HEK293 (cell line): Measurements from ENCODE around the gene ZFAND3.

Experiments used
- CTCF ChIA-PET: fragments of 350-600 bp; formaldehyde crosslinking; extraction: SDS; loops from one replicate; lab custom pipeline; 2021; ENCODE audit warnings: antibody characterized with exemption; lab: Yijun Ruan, JAX
- POLR2A ChIA-PET: fragments of 300-600 bp; formaldehyde crosslinking; extraction: SDS; loops from one replicate; lab custom pipeline; 2020; ENCODE audit warnings: antibody characterized with exemption, inconsistent platforms; lab: Yijun Ruan, JAX
- H3K27ac ChIP-seq: fragments of 200-500 bp; sonication (Bioruptor generic); 2 replicates; pipeline ENCODE4 v1.5.1; 2014; ENCODE audit warnings: low read depth, low read length, control low read depth, inconsistent platforms; ENCODE audit errors: extremely low read depth
- H3K36me3 ChIP-seq, 2 experiments: fragments of 200-500 bp in 1 of 2; sonication (Bioruptor generic) in 1 of 2; 1 replicate in 1 of 2; 2 replicates in 1 of 2; pipeline ENCODE4 v1.5.1; 2014 to 2017; ENCODE audit warnings: inconsistent platforms in 2 of 2, low read length in 2 of 2; ENCODE audit not compliant: control insufficient read depth in 2 of 2, insufficient read depth in 1 of 2
- H3K4me1 ChIP-seq: fragments of 200-500 bp; sonication (Bioruptor generic); 2 replicates; pipeline ENCODE4 v1.5.1; 2014; ENCODE audit warnings: mild to moderate bottlenecking, low read length, inconsistent platforms; ENCODE audit not compliant: control insufficient read depth, insufficient read depth
- H3K4me3 ChIP-seq: 2 replicates; pipeline ENCODE4 v1.5.1; 2011; ENCODE audit warnings: low read depth, mild to moderate bottlenecking, control low read depth, low read length, moderate library complexity
- H3K9me3 ChIP-seq: fragments of 200-500 bp; sonication (Bioruptor generic); 2 replicates; pipeline ENCODE4 v1.5.1; 2014; ENCODE audit warnings: low read depth, low read length, inconsistent platforms; ENCODE audit not compliant: control insufficient read depth, insufficient read depth
- EGR2 ChIP-seq: fragments of 450-650 bp; formaldehyde crosslinking; IDR thresholded peaks from 2 replicates; pipeline ENCODE4 v1.5.1; 2016; ENCODE audit warnings: low read depth, missing biosample characterization, missing genetic modification characterization
- GLIS1 ChIP-seq: fragments of 450-650 bp; formaldehyde crosslinking; IDR thresholded peaks from 2 replicates; pipeline ENCODE4 v1.5.1; 2016; ENCODE audit warnings: missing biosample characterization, missing genetic modification characterization
- HIC1 ChIP-seq: fragments of 450-650 bp; formaldehyde crosslinking; IDR thresholded peaks from 2 replicates; pipeline ENCODE4 v1.5.1; 2016; ENCODE audit warnings: missing biosample characterization, missing genetic modification characterization
- IKZF3 ChIP-seq: fragments of 450-650 bp; IDR thresholded peaks from 2 replicates; pipeline ENCODE4 v1.5.0; 2018; ENCODE audit warnings: missing biosample characterization, mild to moderate bottlenecking, missing genetic modification characterization, moderate library complexity
- PRDM6 ChIP-seq: fragments of 450-650 bp; formaldehyde crosslinking; IDR thresholded peaks from 2 replicates; pipeline ENCODE4 v1.5.1; 2017; ENCODE audit warnings: missing biosample characterization, missing genetic modification characterization
- REST ChIP-seq: fragments of 450-650 bp; formaldehyde crosslinking; IDR thresholded peaks from 2 replicates; pipeline ENCODE4 v1.5.1; 2016; ENCODE audit warnings: missing biosample characterization, missing genetic modification characterization
- SCRT1 ChIP-seq: fragments of 450-650 bp; formaldehyde crosslinking; IDR thresholded peaks from 2 replicates; pipeline ENCODE4 v1.5.1; 2016; ENCODE audit warnings: missing biosample characterization, missing genetic modification characterization, borderline replicate concordance
- YY1 ChIP-seq: fragments of 450-650 bp; formaldehyde crosslinking; IDR thresholded peaks from 2 replicates; pipeline ENCODE4 v1.5.1; 2018; ENCODE audit warnings: missing biosample characterization, missing genetic modification characterization
- ZBTB1 ChIP-seq: fragments of 450-650 bp; formaldehyde crosslinking; IDR thresholded peaks from 2 replicates; pipeline ENCODE4 v1.5.1; 2016; ENCODE audit warnings: missing biosample characterization, missing genetic modification characterization
- ZBTB7A ChIP-seq: fragments of 450-650 bp; formaldehyde crosslinking; IDR thresholded peaks from 2 replicates; pipeline ENCODE4 v1.5.1; 2016; ENCODE audit warnings: low read depth, missing biosample characterization, missing genetic modification characterization
- ZFP3 ChIP-seq: fragments of 450-650 bp; formaldehyde crosslinking; IDR thresholded peaks from 2 replicates; pipeline ENCODE4 v1.5.1; 2016; ENCODE audit warnings: low read depth, missing biosample characterization, missing genetic modification characterization
- ZNF10 ChIP-seq: fragments of 450-650 bp; formaldehyde crosslinking; IDR thresholded peaks from 2 replicates; pipeline ENCODE4 v1.5.1; 2017; ENCODE audit warnings: missing biosample characterization, missing genetic modification characterization
- ZNF133 ChIP-seq: fragments of 450-650 bp; formaldehyde crosslinking; IDR thresholded peaks from 2 replicates; pipeline ENCODE4 v1.5.1; 2016; ENCODE audit warnings: missing biosample characterization, missing genetic modification characterization
- ZNF175 ChIP-seq: fragments of 450-650 bp; formaldehyde crosslinking; IDR thresholded peaks from 2 replicates; pipeline ENCODE4 v1.5.1; 2016; ENCODE audit warnings: missing biosample characterization, missing genetic modification characterization
- ZNF184 ChIP-seq: fragments of 450-650 bp; IDR thresholded peaks from 2 replicates; pipeline ENCODE4 v1.5.1; 2018; ENCODE audit warnings: missing biosample characterization, mild to moderate bottlenecking, missing genetic modification characterization
- ZNF223 ChIP-seq: fragments of 450-650 bp; formaldehyde crosslinking; IDR thresholded peaks from 2 replicates; pipeline ENCODE4 v1.5.1; 2016; ENCODE audit warnings: missing biosample characterization, missing genetic modification characterization
- ZNF394 ChIP-seq: fragments of 450-650 bp; formaldehyde crosslinking; IDR thresholded peaks from 2 replicates; pipeline ENCODE4 v1.5.1; 2016; ENCODE audit warnings: missing biosample characterization, missing genetic modification characterization, mild to moderate bottlenecking, moderate library complexity, borderline replicate concordance
- ZNF548 ChIP-seq: fragments of 450-650 bp; formaldehyde crosslinking; IDR thresholded peaks from 2 replicates; pipeline ENCODE4 v1.5.1; 2016; ENCODE audit warnings: missing biosample characterization, missing genetic modification characterization
- ZNF560 ChIP-seq: fragments of 450-650 bp; formaldehyde crosslinking; IDR thresholded peaks from 2 replicates; pipeline ENCODE4 v1.5.1; 2017; ENCODE audit warnings: missing biosample characterization, missing genetic modification characterization, borderline replicate concordance
- ZNF585B ChIP-seq: fragments of 450-650 bp; formaldehyde crosslinking; IDR thresholded peaks from 2 replicates; pipeline ENCODE4 v1.5.1; 2016; ENCODE audit warnings: missing biosample characterization, missing genetic modification characterization
- ZNF600 ChIP-seq: fragments of 450-650 bp; formaldehyde crosslinking; IDR thresholded peaks from 2 replicates; pipeline ENCODE4 v1.5.1; 2016; ENCODE audit warnings: missing biosample characterization, missing genetic modification characterization
- ZNF776 ChIP-seq: fragments of 450-650 bp; formaldehyde crosslinking; IDR thresholded peaks from 2 replicates; pipeline ENCODE4 v1.5.0; 2017; ENCODE audit warnings: missing biosample characterization, missing genetic modification characterization, borderline replicate concordance
- ZNF785 ChIP-seq: fragments of 450-650 bp; formaldehyde crosslinking; IDR thresholded peaks from 2 replicates; pipeline ENCODE4 v1.5.1; 2016; ENCODE audit warnings: missing biosample characterization, missing genetic modification characterization
- ZNF792 ChIP-seq: fragments of 450-650 bp; formaldehyde crosslinking; IDR thresholded peaks from 2 replicates; pipeline ENCODE4 v1.5.1; 2016; ENCODE audit warnings: missing biosample characterization, missing genetic modification characterization
- ZSCAN16 ChIP-seq: fragments of 450-650 bp; formaldehyde crosslinking; IDR thresholded peaks from 2 replicates; pipeline ENCODE4 v1.5.1; 2016; ENCODE audit warnings: missing biosample characterization, missing genetic modification characterization
- ZSCAN30 ChIP-seq: fragments of 450-650 bp; IDR thresholded peaks from 2 replicates; pipeline ENCODE4 v1.5.1; 2018; ENCODE audit warnings: missing biosample characterization, mild to moderate bottlenecking, missing genetic modification characterization, moderate library complexity
- TF ChIP-seq, protein P1 (sequence below): fragments of 450-650 bp; formaldehyde crosslinking; IDR thresholded peaks from 2 replicates; pipeline ENCODE4 v1.5.1; 2016; ENCODE audit warnings: missing biosample characterization, missing genetic modification characterization, low read depth
- TF ChIP-seq, protein P2 (sequence below): fragments of 450-650 bp; formaldehyde crosslinking; IDR thresholded peaks from 2 replicates; pipeline ENCODE4; 2016; ENCODE audit warnings: missing biosample characterization, missing genetic modification characterization

ZFAND3 gene

DNA sequence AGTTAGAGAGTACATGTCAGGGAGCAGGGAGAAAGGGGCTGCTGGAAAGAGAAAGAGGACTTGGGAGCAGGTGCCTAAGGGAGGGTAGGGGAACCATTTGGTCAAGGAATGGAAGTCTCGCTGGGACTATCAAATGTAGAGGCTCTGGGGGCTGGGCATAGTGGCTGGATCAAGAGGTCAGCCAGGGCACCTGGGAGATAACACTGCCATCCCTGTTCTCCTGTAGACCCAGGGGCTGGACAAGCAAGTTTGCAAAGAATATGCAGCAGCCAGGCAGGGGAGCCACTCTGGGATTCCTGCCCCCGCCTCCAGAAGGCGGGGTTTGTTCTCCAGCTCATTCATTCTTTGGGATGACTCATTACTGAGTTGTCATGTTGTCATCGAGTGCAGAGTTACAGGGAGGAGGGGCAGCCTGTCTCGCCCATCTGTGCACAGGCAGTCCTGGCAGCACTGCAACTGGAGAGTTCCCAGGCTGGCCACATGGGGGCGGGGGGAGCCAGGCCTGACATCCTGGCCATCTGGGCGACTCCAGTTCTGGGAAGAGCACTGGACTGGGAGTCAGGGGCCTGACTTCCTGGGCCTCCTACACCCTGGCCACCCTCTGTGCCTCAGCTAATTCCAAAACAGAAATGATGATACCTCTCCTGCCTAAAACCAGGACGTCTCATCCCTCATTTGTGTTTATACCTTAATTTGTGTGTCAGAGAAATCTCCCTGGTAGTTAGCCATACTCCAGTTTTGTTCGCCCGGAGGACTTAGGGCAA is 28.2 kb upstream of the ZFAND3 start:
- POLR2A ChIA-PET = interaction anchor here (0.5 to 1.4 kb wide), 6 partner anchors 17 to 93 kb away, joined by 3 to 11 read pairs (median 4); partner anchors contain the start of genes MDGA1 and ZFAND3
- Histone ChIP-seq H3K4me1 (peaks cover 5% of the 10 kb centered on the region; the same call in 1 of the 2 replicates), H3K9me3 (no peaks in the 10 kb centered on the region), H3K4me3 (no peak overlapping the region), H3K27ac (no peak overlapping the region), H3K36me3 (no peaks in the 10 kb centered on the region)
- CTCF ChIA-PET = interaction anchor here (0.5 to 2.2 kb wide), 44 partner anchors 8 to 928 kb away, joined by 3 to 12 read pairs (median 4); partner anchors contain the start of genes MDGA1 and ZFAND3
- peak; percentile 42; the same call in 1 of the 2 replicates for TF ChIP-seq GLIS1 (tag by site-specific recombination)
- TF ChIP-seq HIC1 (tag by site-specific recombination) = peak; percentile 93
- no peak for TF ChIP-seq ZNF223 (tag by site-specific recombination)
- TF ChIP-seq ZFP3 = no peak
- no peak for TF ChIP-seq ZNF10 (tag by site-specific recombination)
- TF ChIP-seq, protein P1, sequence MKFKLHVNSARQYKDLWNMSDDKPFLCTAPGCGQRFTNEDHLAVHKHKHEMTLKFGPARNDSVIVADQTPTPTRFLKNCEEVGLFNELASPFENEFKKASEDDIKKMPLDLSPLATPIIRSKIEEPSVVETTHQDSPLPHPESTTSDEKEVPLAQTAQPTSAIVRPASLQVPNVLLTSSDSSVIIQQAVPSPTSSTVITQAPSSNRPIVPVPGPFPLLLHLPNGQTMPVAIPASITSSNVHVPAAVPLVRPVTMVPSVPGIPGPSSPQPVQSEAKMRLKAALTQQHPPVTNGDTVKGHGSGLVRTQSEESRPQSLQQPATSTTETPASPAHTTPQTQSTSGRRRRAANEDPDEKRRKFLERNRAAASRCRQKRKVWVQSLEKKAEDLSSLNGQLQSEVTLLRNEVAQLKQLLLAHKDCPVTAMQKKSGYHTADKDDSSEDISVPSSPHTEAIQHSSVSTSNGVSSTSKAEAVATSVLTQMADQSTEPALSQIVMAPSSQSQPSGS (tag by site-specific recombination) = peak; percentile 88
- peak; percentile 95 for TF ChIP-seq ZNF600 (tag by site-specific recombination)
- no peak for TF ChIP-seq ZNF175 (tag by site-specific recombination)
- TF ChIP-seq ZNF184 (tag by site-specific recombination) = peak; percentile 80; the same call in 1 of the 2 replicates
- peak; percentile 48; the same call in 1 of the 2 replicates for TF ChIP-seq EGR2 (tag by site-specific recombination)
- TF ChIP-seq ZSCAN30 (tag by site-specific recombination) = peak; percentile 87
- TF ChIP-seq, protein P2, sequence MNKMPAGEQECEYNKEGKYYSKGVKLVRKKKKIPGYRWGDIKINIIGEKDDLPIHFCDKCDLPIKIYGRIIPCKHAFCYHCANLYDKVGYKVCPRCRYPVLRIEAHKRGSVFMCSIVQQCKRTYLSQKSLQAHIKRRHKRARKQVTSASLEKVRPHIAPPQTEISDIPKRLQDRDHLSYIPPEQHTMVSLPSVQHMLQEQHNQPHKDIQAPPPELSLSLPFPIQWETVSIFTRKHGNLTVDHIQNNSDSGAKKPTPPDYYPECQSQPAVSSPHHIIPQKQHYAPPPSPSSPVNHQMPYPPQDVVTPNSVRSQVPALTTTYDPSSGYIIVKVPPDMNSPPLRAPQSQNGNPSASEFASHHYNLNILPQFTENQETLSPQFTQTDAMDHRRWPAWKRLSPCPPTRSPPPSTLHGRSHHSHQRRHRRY = no peak
- no peak for TF ChIP-seq PRDM6
- no peak for TF ChIP-seq ZNF585B (tag by site-specific recombination)
- peak; percentile 80 for TF ChIP-seq IKZF3 (tag by site-specific recombination)
- no peak for TF ChIP-seq ZNF548 (tag by site-specific recombination)
- TF ChIP-seq ZNF792 (tag by site-specific recombination) = no peak
- TF ChIP-seq ZBTB7A (tag by site-specific recombination) = no peak; the same call in 1 of the 2 replicates
- no peak for TF ChIP-seq ZBTB1 (tag by site-specific recombination)
- TF ChIP-seq ZSCAN16 = no peak
- TF ChIP-seq ZNF133 = no peak
- TF ChIP-seq ZNF785 (tag by site-specific recombination) = no peak
- peak; percentile 76 for TF ChIP-seq ZNF394 (tag by site-specific recombination)
- no peak for TF ChIP-seq SCRT1
- no peak for TF ChIP-seq ZNF776 (tag by site-specific recombination)
- TF ChIP-seq ZNF560 = no peak
- TF ChIP-seq REST (tag by site-specific recombination) = peak; percentile 32; the same call in 1 of the 2 replicates
- TF ChIP-seq YY1 = 0 out of 2 replicates have a peak, but pooled peaks have one; percentile 17
